Measurements from ENCODE around the gene ENTREP3.

- no peak for TF ChIP-seq CTCF (IDR thresholded peaks at IDR 0.05; ENCODE audit: low read depth, low read length)
- TF ChIP-seq EZH2phosphoT487 (IDR thresholded peaks at IDR 0.05; ENCODE audit: low read depth) = no peak
Observed at GRCh38 chr1:155205969-155206593, 49.2 kb downstream of the ENTREP3 start.
